Right lobe of liver (tissue), 4 donors: ENCODE measurements around the gene SNRPD3.

Experiments used
- POLR2A ChIP-seq: fragments of 450-650 bp; IDR thresholded peaks from one replicate; pipeline ENCODE4 v1.6.1; 2017; ENCODE audit warnings: antibody characterized with exemption, mild to moderate bottlenecking
- TF ChIP-seq, protein P1 (sequence below), 4 donors: fragments of 200-600 bp in 3 of 4; fragments of 450-650 bp in 1 of 4; IDR thresholded peaks; one replicate each; pipeline versions ENCODE4 v1.5.1 to v1.8.0; 2016 to 2022; ENCODE audit warnings: antibody characterized with exemption in 4 of 4, mild to moderate bottlenecking in 2 of 4
- donor health status: DM: no; HTN: no; CAD: no.
- donor health status: DM: no; HTN: no; CAD: no.
- donor health status: DM: no; HTN: yes; CAD: no.

DNA sequence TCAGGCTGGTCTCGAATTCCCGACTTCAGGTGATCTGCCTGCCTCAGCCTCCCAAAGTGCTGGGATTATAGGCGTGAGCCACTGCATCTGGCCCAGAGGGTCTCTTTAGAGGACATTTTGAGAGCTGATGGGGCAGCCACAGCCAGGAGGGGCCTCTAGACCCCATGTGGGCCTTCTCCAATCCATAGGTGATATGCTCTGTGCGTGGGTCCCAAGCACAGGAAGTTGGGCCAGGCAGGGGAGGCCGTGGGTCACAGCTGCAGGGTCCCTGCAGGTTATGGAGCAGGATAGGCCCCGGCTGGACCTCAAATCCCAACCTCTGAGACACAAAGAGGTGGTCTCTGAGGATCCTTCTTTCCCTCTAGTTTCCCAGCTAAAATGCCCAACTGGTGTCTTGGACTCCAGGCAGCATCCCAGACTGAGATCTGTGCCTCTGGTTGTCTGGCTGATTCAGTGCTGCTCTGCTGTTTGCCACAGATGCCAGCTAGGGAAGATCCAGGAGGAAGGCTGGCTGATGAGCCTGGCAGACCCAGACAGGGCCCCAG, 35.6 kb downstream of the SNRPD3 start:
- TF ChIP-seq, protein P1, sequence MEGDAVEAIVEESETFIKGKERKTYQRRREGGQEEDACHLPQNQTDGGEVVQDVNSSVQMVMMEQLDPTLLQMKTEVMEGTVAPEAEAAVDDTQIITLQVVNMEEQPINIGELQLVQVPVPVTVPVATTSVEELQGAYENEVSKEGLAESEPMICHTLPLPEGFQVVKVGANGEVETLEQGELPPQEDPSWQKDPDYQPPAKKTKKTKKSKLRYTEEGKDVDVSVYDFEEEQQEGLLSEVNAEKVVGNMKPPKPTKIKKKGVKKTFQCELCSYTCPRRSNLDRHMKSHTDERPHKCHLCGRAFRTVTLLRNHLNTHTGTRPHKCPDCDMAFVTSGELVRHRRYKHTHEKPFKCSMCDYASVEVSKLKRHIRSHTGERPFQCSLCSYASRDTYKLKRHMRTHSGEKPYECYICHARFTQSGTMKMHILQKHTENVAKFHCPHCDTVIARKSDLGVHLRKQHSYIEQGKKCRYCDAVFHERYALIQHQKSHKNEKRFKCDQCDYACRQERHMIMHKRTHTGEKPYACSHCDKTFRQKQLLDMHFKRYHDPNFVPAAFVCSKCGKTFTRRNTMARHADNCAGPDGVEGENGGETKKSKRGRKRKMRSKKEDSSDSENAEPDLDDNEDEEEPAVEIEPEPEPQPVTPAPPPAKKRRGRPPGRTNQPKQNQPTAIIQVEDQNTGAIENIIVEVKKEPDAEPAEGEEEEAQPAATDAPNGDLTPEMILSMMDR (IDR thresholded peaks at IDR 0.05): no peak
- TF ChIP-seq POLR2A: no peak
